ENCODE data around the gene BRD4. TPM values are rescaled to one million over a fixed set of nuclear protein-coding genes. Genes with fewer than 3 reads are reported as not detected.

The BRD4 gene
- total and polyA plus RNA-seq, 2 donors (not counting 1 experiment from before 2014, with no cell fraction given), result 9.9 to 20.1 TPM

DNA sequence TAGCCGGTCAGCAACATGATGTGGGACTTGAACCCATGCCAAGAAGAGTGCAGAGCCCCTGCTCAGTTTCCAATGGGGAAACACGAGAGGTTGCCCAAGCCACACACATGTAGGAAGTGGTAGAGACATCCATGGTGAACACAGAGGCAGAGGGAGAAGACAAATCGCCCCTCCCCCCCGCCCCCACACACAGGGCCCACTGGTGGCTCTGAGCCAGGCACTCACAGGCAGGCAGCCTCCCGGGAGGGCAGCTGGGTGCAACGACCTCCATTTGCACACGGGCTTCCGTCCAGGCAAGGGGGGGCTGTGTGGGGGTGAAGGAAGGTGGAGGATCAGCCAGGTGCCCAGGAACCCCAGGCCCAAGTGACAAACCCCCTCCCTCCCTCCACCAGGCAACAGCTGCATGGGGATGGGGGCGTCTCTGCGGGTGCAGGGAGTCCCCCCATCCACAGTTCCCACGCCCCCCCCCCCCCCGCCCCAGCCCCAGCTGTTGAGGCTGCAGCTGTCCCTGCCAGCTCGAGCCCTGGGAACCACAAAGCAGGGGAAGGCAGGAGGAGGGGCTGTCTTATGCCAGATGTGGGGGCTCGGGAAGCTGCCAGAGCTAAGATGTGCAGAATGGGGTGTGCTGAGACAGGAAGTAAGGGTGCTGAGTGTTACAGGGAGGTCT is 134.9 kb downstream of the BRD4 start:
- H3K79me2 ChIP-seq (ENCODE audit: control insufficient read depth, insufficient read depth, low read length), result no peaks in the 10 kb centered on the region
- no peaks in the 10 kb centered on the region for H3K36me3 ChIP-seq (ENCODE audit: control insufficient read depth, insufficient read depth, low read length)
- peaks cover 14% of the 10 kb centered on the region for H3K4me1 ChIP-seq (ENCODE audit: control insufficient read depth, extremely low read depth, insufficient read depth, low read length)
- H4K20me1 ChIP-seq (ENCODE audit: control insufficient read depth, extremely low read depth, insufficient read depth, low read length), result no peaks in the 10 kb centered on the region
- H3K4me3 ChIP-seq (replicated peaks in 1 of 4; ENCODE audit: control extremely low read depth in 1 of 4, insufficient read depth in 1 of 4, low read depth in 3 of 4, low read length in 4 of 4), result no peak overlapping the region
- H3K4me2 ChIP-seq (ENCODE audit: extremely low read depth, insufficient read depth, low read length), result no peak overlapping the region
- DNase-seq (ENCODE audit: low read depth in 2 of 2), result peak in 1 of 2 donors; percentile 39
- no peaks in the 10 kb centered on the region for H3K9me3 ChIP-seq (ENCODE audit: control insufficient read depth, insufficient read depth, low read depth, low read length)
- peak overlapping the region; percentile 37 for H3K9ac ChIP-seq (ENCODE audit: insufficient read depth, low read length)
- H2AFZ ChIP-seq (ENCODE audit: low read length), result no peak overlapping the region
- no peak overlapping the region for H3K27ac ChIP-seq (ENCODE audit: insufficient read depth, low read length)
- no peak for TF ChIP-seq EZH2 (IDR thresholded peaks at IDR 0.05; ENCODE audit: low read length, missing control alignments)
- TF ChIP-seq, protein P1, sequence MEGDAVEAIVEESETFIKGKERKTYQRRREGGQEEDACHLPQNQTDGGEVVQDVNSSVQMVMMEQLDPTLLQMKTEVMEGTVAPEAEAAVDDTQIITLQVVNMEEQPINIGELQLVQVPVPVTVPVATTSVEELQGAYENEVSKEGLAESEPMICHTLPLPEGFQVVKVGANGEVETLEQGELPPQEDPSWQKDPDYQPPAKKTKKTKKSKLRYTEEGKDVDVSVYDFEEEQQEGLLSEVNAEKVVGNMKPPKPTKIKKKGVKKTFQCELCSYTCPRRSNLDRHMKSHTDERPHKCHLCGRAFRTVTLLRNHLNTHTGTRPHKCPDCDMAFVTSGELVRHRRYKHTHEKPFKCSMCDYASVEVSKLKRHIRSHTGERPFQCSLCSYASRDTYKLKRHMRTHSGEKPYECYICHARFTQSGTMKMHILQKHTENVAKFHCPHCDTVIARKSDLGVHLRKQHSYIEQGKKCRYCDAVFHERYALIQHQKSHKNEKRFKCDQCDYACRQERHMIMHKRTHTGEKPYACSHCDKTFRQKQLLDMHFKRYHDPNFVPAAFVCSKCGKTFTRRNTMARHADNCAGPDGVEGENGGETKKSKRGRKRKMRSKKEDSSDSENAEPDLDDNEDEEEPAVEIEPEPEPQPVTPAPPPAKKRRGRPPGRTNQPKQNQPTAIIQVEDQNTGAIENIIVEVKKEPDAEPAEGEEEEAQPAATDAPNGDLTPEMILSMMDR (conservative IDR thresholded peaks at IDR 0.05 in 1 of 2, IDR thresholded peaks at IDR 0.05 in 1 of 2; ENCODE audit: low read depth in 1 of 2, low read length in 2 of 2), result no peak
- no peaks in the 10 kb centered on the region for H3K27me3 ChIP-seq (ENCODE audit: control insufficient read depth, insufficient read depth, low read length)

DNA sequence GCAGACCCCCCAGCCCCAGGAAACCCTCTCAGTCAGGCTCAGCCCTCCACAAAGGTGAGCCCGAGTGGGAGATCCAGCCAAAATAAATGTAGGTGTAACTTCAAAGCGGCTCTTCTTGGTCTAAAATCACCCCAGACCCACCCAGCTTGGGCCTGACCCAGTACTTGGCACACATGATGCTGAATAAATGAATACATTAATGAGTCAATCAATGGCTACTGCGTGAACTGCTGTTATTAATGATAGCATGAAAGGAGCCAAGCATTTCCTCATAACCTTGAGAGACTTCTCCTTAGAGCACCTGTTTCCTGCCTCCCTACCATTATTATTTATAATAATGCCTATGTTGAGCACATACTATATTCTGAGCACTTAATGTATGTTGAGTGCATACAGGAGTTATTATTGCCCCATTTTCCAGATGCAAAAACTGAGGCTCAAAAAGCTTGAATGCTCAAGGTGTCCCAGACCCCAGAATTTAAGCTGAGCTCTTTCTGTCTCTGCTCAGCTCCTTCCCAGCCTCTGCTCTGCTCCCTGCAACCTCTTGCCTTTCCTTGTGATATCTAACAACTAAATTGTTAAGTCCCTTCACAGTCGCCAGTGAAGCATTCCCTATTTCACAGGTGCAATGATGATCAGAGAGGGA is 135.9 kb downstream of the BRD4 start:
- DNase-seq (ENCODE audit: low read depth in 2 of 2), result no peak
- Histone ChIP-seq H3K9me3 (ENCODE audit: control insufficient read depth, insufficient read depth, low read depth, low read length) (no peaks in the 10 kb centered on the region), H3K27ac (ENCODE audit: insufficient read depth, low read length) (no peak overlapping the region), H3K36me3 (ENCODE audit: control insufficient read depth, insufficient read depth, low read length) (peaks cover 4% of the 10 kb centered on the region), H3K9ac (ENCODE audit: insufficient read depth, low read length) (no peak overlapping the region), H4K20me1 (ENCODE audit: control insufficient read depth, extremely low read depth, insufficient read depth, low read length) (no peaks in the 10 kb centered on the region), H3K4me2 (ENCODE audit: extremely low read depth, insufficient read depth, low read length) (no peak overlapping the region), H3K79me2 (ENCODE audit: control insufficient read depth, insufficient read depth, low read length) (no peaks in the 10 kb centered on the region), H3K27me3 (ENCODE audit: control insufficient read depth, insufficient read depth, low read length) (no peaks in the 10 kb centered on the region), H3K4me1 (ENCODE audit: control insufficient read depth, extremely low read depth, insufficient read depth, low read length) (peaks cover 14% of the 10 kb centered on the region), H2AFZ (ENCODE audit: low read length) (no peak overlapping the region), H3K4me3 (replicated peaks in 1 of 4; ENCODE audit: control extremely low read depth in 1 of 4, insufficient read depth in 1 of 4, low read depth in 3 of 4, low read length in 4 of 4) (no peak overlapping the region)
- TF ChIP-seq, protein P1 (conservative IDR thresholded peaks at IDR 0.05 in 1 of 2, IDR thresholded peaks at IDR 0.05 in 1 of 2; ENCODE audit: low read depth in 1 of 2, low read length in 2 of 2), result no peak
- no peak for TF ChIP-seq EZH2 (IDR thresholded peaks at IDR 0.05; ENCODE audit: low read length, missing control alignments)

DNA sequence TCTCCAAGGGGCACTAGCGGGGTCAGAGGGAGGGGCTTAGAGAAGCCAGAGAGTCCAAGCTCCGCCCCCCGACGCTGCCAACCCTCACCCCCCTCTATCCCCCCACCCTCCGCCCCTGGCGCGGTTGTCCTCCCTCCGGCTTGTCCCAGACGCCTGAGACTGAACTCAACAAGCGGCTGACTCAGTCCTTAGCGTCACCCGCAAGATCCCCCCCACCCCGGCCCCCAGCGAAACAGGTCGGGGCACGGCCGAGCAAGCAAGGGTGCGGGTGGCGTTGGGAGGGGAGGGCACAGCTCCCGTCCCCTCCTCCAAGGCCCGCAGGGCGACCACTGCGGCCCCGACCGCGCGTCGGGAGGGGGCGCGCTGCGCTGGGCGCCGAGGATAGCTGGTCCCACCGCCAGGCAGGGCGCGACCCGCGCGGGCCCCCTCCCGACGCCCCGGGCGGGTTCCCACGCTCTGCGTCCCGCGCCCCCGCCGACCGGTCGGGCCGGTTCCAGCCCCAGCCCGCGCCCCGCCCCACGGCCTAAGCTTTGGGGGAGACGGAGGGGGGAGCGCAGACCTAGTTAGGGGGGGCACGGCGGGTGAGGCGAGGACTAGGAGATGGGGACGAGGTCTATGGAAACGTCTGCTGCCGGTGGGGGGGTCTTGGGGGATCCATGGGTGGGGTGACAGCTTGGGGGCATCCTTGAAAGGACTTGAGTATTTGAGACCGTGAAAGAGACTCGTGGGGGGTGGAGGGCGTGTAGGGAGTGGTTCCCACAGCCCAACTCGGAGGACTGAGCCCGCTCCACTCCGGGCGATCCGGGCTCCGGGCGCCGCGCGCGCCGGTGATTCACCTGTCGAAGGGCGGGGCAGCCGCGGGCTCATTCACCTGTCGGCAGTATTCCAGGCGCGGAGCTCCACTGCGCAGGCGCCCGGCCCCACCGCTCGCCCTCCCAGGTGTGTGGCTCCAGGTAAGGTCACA is 136.7 kb downstream of the BRD4 start:
- peak overlapping the region; percentile 26 for H3K27ac ChIP-seq (ENCODE audit: insufficient read depth, low read length)
- H3K79me2 ChIP-seq (ENCODE audit: control insufficient read depth, insufficient read depth, low read length), result no peaks in the 10 kb centered on the region
- H3K27me3 ChIP-seq (ENCODE audit: control insufficient read depth, insufficient read depth, low read length), result no peaks in the 10 kb centered on the region
- H3K4me2 ChIP-seq (ENCODE audit: extremely low read depth, insufficient read depth, low read length), result peak overlapping the region; percentile 70
- H3K4me1 ChIP-seq (ENCODE audit: control insufficient read depth, extremely low read depth, insufficient read depth, low read length), result peaks cover 14% of the 10 kb centered on the region
- peaks cover 5% of the 10 kb centered on the region for H3K36me3 ChIP-seq (ENCODE audit: control insufficient read depth, insufficient read depth, low read length)
- TF ChIP-seq, protein P1 (conservative IDR thresholded peaks at IDR 0.05 in 1 of 2, IDR thresholded peaks at IDR 0.05 in 1 of 2; ENCODE audit: low read depth in 1 of 2, low read length in 2 of 2), result peak in 1 of 2 donors; percentile 10
- no peak for TF ChIP-seq EZH2 (IDR thresholded peaks at IDR 0.05; ENCODE audit: low read length, missing control alignments)
- peak overlapping the region in 2 of 4 experiments; percentile 24 to 51 for H3K4me3 ChIP-seq (replicated peaks in 1 of 4; ENCODE audit: control extremely low read depth in 1 of 4, insufficient read depth in 1 of 4, low read depth in 3 of 4, low read length in 4 of 4)
- H2AFZ ChIP-seq (ENCODE audit: low read length), result no peak overlapping the region
- DNase-seq (ENCODE audit: low read depth in 2 of 2), result peak; percentile 53 to 61
- no peaks in the 10 kb centered on the region for H3K9me3 ChIP-seq (ENCODE audit: control insufficient read depth, insufficient read depth, low read depth, low read length)
- no peaks in the 10 kb centered on the region for H4K20me1 ChIP-seq (ENCODE audit: control insufficient read depth, extremely low read depth, insufficient read depth, low read length)
- H3K9ac ChIP-seq (ENCODE audit: insufficient read depth, low read length), result peak overlapping the region; percentile 50

Data from fibroblast of lung (primary cell).